DMS 273 (cell line): Measurements from ENCODE around the gene CPED1.
"Not testable (repeated sequence)": the region's sequence is repeated elsewhere in the genome, so short reads cannot be mapped to it uniquely, and the experiment has no call there.

Source experiments
- DNase-seq: peaks from one replicate; lab custom pipeline; 2025; ENCODE audit not compliant: unreplicated experiment; lab: John Stamatoyannopoulos, UW

The CPED1 gene

DNA sequence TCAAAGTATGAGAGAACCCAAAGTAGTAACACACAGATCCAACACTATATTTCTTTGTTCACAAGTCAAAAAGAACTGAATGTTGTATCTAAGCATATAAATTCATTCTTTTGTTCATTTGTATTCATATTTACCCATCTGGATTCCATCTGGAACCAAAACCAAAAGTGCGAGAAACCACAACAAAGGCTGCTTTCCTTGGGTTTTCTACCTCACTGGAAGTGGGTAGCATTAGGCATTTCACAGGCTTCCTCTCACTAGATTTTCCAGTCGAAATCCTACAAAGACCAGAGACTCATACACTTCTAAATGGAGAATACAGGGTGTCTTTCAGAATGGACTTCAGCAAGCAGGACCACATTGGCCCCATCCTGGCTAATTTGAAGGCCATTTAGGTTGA, 230.5 kb downstream of the CPED1 start:
- DNase-seq: no peak

- DNase-seq: not testable (repeated sequence)
These were observed 232.6 kb downstream of the CPED1 start for GRCh38 chr7:121221108-121221507.

- DNase-seq: no peak
These were observed 240.3 kb downstream of the CPED1 start for GRCh38 chr7:121228779-121229178.

DNA sequence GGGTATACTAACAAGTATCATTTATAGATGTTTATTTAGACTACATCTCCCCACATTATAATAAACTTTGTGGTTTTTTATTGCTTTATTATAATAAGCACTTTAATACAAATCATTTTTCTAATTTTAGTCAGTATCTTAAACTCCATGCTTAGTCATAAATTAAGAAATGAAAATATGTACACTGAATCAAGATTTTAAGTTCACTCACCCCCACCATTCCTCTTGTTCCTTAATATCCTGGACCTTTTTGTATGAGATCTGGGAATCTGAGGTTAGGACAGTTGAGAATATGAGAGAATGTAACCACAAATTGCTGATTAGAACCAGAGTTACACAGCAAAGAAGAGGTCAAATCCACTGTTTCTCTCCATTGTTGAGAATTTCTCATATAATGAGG, 246.7 kb downstream of the CPED1 start:
- no peak for DNase-seq

DNA sequence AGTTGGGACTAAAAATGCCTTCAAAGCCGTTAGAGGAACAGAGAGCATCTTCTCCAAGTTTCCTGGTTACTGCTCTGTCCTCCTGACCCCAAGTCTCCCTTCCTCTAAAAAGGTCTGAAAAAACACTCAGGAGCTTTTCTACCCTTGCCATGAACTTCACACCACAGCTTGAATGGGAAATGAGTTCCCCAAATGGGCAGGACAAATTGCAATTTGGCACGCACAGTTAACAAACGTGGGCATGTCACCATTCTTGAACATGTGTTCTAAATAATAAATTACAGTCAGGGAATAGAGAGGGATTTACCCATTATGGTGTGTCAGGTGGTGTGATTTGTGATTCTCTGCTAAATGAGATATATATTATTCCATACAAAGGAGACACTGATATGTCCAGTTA, 249.1 kb downstream of the CPED1 start:
- DNase-seq: no peak

DNA sequence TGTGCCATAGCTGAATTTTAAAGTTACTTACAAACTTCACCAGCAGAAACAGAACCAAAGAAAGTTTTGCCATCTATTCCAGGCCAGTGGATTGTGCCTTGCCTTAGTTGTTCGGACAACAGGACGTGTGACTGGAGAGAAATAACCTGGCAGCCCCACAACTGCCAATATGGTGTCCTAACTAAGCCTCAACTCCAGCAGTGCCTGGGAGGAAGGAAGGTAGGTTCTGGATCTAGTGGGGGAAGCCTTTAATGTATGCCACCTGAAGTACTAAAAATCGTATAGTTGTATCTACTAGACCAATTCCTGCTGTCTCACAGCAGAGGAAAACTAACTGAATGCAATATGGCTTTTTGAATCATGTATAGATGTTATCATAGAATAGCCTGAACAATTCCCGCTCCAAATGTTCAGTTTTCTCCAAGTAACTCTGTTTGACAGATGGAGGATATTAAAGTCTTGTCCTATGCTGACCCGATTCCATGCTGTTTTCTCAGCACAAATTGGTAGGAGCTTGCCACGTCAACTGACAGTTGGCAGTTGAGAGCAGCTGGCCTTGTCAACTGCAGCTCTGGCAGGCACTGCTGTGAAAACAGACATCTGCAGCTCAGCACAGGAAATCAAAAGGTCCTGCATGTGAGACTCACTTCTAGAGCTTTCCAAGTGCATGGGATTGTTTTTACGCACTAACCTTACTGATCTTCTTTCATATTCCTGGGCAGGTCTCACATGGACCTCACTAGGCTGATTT, 255.8 kb downstream of the CPED1 start:
- peak; percentile 99 for DNase-seq

GRCh38 chr7:121251367-121251766, 262.9 kb downstream of the CPED1 start:
- not testable (repeated sequence) for DNase-seq

GRCh38 chr7:121252523-121253235, 264.2 kb downstream of the CPED1 start:
- DNase-seq: not testable (repeated sequence)

- no peak for DNase-seq
These were observed 271.3 kb downstream of the CPED1 start for GRCh38 chr7:121259826-121260225.

DNA sequence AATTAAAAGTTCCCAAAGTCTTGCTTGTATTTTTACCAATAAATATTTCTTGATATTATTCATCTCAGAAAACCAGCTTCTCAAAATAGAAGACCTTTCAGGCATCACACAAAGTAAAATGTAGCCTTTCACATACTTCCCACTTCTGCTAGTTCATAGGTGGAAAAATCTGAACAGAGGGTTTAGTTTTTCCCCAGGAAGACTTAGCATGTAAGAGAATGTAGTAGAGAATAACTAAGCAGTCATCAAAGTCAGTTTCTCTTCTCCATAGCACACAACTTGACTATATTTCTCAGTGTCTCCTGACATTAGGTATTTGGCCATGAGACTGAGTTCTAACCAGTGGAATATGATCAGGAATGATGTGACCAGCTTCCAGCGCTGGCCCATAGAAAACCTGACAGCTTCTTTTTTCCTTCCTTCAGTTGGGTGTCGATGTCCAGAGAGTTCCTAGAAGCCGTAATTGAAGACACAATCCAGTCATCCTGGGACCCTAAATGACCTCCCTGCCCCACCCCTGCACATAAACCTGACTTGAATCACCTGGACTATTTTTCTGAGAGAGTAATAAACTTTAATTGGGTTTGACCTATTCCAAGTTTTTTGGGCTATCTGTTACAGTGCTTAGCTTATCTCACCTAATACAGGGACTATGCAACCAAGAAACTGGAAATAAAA, 272.8 kb downstream of the CPED1 start:
- DNase-seq: no peak

GRCh38 chr7:121262221-121262620, 273.7 kb downstream of the CPED1 start:
- no peak for DNase-seq

GRCh38 chr7:121262969-121263368, 274.5 kb downstream of the CPED1 start:
- no peak for DNase-seq

- peak; percentile 58 for DNase-seq
These were observed 277.9 kb downstream of the CPED1 start for GRCh38 chr7:121266307-121266894.

- DNase-seq: no peak
These were observed 279.1 kb downstream of the CPED1 start for GRCh38 chr7:121267612-121268011.

GRCh38 chr7:121269798-121270197, 281.3 kb downstream of the CPED1 start:
- no peak for DNase-seq

- no peak for DNase-seq
These were observed 282.6 kb downstream of the CPED1 start for GRCh38 chr7:121271098-121271497.

DNA sequence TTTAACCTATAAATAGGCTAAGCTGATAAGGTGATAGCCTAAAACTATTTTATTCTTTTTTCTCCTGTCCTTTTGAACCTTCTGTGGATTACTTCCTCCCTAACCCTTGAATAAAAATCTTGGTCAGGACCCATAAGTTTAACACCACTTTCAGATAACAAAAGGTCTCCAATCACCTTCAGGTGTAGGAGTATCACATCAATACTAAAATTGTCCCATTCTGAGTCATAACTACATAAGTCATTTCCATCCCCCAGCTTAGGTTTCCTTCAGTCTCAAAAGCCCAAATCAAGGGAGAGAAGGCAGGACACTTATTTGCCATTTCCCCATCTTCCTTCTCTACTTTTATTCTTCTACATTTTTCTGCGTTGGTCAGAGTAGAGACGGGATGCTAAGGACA, 283.4 kb downstream of the CPED1 start:
- no peak for DNase-seq

DNA sequence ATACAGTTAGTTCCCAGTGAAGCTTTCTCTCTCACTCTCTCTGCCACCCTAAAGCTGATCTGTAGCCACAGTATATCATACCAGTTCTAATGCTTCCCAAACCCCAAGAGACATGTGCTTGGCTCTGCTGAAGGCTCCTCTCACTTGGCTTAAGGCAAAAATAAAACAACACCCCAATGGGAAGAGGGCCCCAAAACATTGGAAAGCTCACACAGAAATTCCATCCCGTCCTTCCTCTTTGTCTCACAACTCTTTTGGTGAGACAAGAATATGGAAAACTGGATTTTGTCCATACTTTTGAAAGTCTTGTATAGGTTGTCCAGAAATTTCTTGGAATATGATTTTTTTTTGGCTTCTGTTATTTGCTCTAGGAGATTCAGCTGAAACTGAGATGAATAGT, 284.2 kb downstream of the CPED1 start:
- no peak for DNase-seq

DNA sequence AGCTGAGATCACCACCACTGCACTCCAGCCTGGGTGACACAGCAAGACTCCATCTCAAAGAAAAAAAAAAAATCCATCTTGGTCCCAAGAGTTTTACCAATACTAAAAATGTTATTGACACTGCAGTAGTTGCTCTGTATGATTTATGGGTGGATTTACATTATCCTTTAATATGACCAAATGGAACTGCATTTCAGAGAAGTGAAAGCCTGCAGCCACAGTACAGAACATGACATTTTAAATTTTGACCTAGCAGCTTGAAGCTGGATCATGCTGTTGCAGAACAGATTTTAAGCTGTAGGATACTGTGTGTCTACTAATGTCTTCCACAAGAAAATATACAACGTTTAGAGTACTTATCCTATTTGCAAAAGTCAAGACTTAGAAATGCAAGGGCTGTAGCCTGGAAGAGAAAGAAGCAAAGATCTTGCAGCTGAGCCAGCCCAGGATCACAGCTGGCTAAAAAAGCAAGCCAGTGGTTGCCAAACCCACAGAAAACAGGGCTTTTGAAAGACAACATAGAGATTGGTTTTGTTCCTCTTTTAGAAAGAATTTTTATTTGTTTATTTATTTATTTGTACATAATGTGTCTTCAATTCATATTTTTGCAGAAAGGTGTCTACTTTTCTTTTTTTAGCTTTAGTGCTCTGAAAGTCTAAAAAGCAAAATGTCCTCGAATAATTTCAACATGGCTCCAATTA, 285.1 kb downstream of the CPED1 start:
- peak; percentile 21 for DNase-seq

DNA sequence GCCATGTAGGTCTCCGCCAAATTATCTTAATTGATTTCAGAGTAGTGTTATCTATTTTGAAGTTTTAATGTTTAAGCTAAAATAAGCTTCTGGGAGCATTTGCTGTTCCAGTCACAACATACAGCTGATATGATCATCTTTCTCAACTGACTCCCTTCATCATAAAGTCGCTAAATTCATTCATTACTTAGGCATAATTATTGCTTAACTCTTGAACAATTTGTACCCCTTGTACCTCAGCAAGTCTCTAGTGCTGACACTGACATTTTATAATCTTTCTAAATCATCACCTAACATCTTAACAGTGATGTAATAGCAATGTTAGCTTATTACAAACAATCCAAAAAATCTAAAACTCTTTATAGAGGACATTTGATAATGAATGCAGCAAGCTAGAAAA, 286.0 kb downstream of the CPED1 start:
- no peak for DNase-seq

DNA sequence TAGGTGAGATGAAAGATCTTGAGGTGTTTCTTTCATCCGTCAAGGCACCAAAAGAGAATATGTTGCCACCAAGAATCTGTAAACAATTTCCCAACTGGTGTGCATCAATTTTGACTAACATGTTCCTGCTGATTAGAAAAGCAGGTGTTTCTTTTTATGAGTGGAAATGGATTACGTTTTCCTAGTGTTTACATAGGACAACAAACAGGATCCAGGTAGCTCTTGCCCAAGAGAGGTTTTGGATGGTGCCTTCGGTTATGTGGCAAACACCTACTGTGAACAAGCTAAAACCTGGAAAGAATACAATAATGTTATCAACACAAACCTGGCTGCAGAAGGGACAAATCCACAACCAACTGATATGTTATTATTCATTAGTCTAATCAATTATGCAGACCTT, 286.7 kb downstream of the CPED1 start:
- DNase-seq: no peak
